GM18502 (cell line): ENCODE data around the gene SHOX.
"Not testable (repeated sequence)": the region's sequence is repeated elsewhere in the genome, so short reads cannot be mapped to it uniquely, and the experiment has no call there.

ENCODE experiments used
- ATAC-seq: cut with Tn5 transposase; IDR thresholded peaks from one replicate; pipeline ENCODE4 v1.9.1; 2021; ENCODE audit warnings: mild to moderate bottlenecking; ENCODE audit not compliant: unreplicated experiment, poor library complexity

SHOX gene

GRCh38 chrX:621705-622503 is 8.7 kb upstream of the SHOX start:
- no peak for ATAC-seq

DNA sequence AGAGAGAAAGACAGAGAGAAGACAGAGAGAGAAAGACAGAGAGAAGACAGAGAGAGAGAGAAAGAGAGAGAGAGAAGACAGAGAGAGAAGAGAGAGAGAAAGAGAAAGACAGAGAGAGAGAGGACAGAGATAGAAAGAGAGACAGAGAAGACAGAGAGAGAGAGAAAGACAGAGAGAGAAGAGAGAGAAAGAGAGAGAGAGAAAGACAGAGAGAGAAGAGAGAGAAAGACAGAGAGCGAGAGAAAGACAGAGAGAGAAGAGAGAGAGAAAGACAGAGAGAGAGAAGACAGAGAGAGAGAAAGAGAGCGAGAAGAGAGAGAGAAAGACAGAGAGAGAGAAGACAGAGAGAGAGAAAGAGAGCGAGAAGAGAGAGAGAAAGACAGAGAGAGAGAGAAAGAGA is 7.8 kb upstream of the SHOX start:
- ATAC-seq: not testable (repeated sequence)

DNA sequence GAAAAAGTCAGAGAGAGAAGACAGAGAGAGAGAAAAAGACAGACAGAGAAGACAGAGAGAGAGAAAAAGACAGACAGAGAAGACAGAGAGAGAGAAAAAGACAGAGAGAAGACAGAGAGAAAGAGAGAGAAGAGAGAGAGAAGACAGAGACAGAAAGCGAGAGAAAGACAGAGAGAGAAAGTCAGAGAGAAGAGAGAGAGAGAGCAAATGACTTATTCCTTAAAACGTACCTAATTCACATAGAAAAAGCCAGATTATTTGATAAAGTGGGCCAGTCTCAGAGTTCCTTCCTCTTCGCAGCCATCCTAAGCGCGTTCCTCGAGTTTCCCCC is 7.4 kb upstream of the SHOX start:
- no peak for ATAC-seq

DNA sequence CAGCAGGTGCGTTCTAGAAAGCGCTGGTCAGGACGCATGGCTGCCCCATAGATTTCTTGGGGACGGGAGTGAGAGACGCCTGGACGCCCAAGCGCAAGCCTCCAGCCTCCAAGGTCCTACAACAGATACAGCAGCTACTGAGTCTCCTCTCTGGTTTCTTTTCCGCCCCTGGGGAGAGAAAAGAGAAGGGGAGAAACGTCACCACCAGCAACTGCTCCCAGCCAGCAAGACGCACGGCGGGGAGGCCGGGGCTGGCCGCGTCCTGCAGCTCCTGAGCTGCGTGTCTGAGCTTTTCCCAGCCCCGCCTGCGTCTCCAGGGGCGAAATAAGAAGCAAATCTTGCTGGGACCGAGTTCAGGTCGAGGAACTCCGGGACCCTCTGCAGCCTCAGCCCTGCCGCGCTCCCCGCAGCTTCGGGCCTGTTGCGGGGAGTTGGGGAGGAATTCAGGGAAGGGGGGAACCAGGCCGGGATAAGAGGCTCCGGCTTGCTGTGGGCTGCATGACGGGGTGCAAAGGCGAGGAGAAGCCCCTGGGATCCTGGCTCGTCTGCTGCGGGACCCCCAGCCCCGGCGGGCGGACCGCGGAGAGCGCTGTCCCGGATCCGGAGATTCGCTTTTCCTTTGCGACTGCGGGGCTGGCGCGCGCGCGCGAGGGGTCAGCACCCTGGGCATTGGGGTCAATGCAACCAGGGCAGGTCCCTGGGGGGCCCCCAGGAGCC is 6.8 kb upstream of the SHOX start:
- no peak for ATAC-seq

DNA sequence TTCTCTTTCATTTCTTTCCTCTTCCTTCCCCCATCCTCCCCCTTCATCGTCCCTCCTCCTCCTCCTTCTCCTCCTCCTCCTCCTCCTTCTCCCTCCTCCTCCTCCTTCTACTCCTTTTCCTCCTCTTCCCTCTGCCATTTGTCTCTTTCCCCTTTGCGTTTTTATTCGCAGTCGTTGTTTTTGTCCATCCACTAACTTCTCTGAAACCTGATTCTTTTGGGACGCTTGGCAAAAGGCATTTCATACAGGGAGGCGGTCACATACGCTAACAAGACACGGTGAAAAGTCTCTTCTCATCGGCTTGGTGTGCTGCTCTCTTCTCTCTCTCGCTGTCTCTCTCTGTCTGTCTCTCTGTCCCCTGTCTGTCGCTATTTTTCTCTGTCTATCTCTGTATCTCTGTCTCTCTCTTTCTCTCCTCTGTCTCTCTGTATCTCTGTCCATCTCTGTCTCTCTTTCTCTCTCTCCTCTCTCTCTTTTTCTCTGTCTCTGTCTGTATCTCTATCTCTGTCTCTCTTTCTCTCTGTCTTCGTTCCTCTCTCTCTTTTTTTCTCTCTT is 5.4 kb upstream of the SHOX start:
- ATAC-seq: no peak

DNA sequence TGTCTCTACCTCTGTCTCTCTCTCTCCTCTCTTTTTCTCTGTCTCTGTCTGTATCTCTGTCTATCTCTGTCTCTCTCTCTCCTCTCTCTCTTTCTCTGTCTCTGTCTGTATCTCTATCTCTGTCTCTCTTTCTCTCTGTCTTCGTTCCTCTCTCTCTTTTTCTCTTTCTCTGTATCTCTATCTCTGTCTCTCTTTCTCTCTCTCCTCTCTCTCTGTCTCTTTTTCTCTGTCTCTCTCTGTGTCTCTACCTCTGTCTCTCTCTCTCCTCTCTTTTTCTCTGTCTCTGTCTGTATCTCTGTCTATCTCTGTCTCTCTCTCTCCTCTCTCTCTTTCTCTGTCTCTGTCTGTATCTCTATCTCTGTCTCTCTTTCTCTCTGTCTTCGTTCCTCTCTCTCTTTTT is 4.5 kb upstream of the SHOX start:
- ATAC-seq: not testable (repeated sequence)

DNA sequence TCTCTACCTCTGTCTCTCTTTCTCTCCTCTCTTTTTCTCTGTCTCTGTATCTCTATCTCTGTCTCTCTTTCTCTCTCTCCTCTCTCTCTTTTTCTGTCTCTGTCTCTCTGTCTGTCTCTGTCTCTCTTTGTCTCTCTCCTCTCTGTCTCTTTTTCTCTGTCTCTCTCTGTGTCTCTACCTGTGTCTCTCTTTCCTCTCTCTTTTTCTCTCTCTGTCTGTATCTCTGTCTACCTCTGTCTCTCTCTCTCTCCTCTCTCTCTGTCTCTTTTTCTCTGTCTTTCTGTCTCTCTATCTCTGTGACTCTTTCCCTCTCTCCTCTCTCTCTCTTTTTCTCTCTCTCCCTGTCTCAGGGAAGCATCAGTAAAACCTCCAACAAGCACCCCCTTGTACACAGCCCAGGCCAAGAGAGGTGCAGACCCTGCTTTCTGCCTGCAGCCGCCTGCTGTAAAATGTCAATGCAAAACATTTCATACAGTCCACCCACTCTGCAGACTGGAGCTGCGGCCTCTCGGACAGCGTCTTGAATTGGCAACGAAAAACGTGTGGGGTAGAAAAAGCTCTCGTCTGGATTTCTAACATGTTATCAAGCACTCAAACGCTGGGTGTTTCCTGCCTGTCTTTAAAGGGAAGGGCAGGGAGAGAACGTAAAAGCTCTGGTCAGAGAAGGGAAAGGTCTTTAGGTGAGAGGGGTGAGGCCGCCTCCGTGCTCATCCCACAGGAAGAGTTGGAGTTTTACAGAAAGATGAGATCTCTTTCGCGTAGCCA is 3.7 kb upstream of the SHOX start:
- no peak for ATAC-seq

GRCh38 chrX:627510-627981 is 3.0 kb upstream of the SHOX start:
- ATAC-seq: no peak

DNA sequence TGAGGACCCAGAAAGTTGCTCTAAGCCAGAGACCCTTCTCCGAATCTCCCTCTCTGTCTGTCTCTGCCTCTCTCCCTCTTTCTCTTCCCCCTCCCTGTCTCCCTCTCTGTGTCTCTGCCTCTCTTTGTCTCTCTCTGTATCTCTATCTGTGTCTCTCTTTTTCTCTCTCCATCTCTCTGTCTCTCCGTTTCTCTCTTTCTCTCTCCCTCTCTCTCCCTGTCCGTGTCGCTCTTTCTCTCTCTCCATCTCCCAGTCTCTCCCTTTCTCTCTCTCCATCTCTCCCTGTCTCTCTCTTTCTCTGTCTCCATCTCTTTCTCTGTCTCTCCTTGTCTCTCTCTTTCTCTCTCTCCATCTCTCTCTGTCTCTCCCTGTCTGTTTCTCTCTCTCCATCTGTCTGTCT is 2.6 kb upstream of the SHOX start:
- no peak for ATAC-seq

- ATAC-seq: no peak
Observed at GRCh38 chrX:629230-630006, 1.2 kb upstream of the SHOX start.

- no peak for ATAC-seq
Observed at GRCh38 chrX:630007-630611, 482 bp upstream of the SHOX start.

- ATAC-seq: no peak
Observed at GRCh38 chrX:631802-632365, 1.3 kb downstream of the SHOX start.

- ATAC-seq: no peak
Observed at GRCh38 chrX:632366-633042, 1.9 kb downstream of the SHOX start.

GRCh38 chrX:633043-633984 is 2.7 kb downstream of the SHOX start:
- no peak for ATAC-seq

GRCh38 chrX:633985-634958 is 3.7 kb downstream of the SHOX start:
- ATAC-seq: no peak

DNA sequence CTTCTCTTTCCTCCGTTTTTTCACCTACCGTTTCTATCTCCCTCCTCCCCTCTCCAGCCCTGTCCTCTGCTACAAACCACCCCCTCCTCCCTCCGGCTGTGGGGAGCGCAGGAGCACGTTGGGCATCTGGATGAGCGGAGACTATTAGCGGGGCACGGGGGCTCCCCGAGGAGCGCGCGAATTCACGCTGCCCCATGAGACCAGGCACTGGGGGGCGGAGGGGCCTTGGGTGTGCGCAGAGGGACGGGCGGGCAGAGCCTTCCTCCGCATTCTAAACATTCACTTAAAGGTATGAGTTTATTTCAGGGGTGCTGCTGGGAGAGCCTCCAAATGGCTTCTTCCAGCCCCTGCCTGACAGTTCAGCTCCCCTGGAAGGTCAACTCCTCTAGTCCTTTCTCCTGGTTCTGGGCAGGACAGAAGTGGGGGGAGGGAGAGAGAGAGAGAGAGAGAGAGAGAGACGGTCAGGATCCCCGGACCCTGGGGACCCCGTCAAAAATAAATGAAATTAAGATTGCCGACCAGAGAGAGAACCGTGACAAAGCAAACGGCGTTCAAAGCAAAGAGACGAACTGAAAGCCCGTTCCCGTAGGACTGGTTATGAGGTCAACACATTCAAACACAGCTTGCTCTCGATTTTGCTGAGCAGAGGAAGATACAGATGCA is 5.0 kb downstream of the SHOX start:
- ATAC-seq: no peak
